IMR-90 (cell line): ENCODE data around the gene PKD1L1. TPM values are rescaled to one million over a fixed set of nuclear protein-coding genes. Genes with fewer than 3 reads are reported as not detected.

ENCODE experiments used
- ATAC-seq: fragments of 200-7000 bp; cut with Tn5 transposase; 2 replicates; pipeline ENCODE4 v1.9.1; 2020; ENCODE audit warnings: low read depth, mild to moderate bottlenecking, moderate library complexity
- BruUV-seq: library from RNA; stranded (reverse); fragments of 400-500 nt; replicated peaks from 2 replicates; lab custom pipeline; 2021; lab: Mats Ljungman, UMichigan
- CTCF ChIA-PET: fragments of 300-600 bp; formaldehyde crosslinking; extraction: SDS; loops from one replicate; lab custom pipeline; 2021; ENCODE audit warnings: antibody characterized with exemption; lab: Yijun Ruan, JAX
- POLR2A ChIA-PET: fragments of 300-600 bp; sonication (Branson Sonifier 250); formaldehyde crosslinking; loops from one replicate; lab custom pipeline; 2022; ENCODE audit warnings: antibody characterized with exemption; ENCODE audit not compliant: unreplicated experiment; lab: Charles Lee
- DNase-seq: peaks from one replicate; pipeline ENCODE4 v3.0.0; 2013
- H2AFZ ChIP-seq: replicated peaks from 2 replicates; pipeline ENCODE3; 2013; ENCODE audit warnings: low read length, mild to moderate bottlenecking; ENCODE audit not compliant: poor library complexity
- H2AK5ac ChIP-seq: 2 replicates; pipeline ENCODE4 v1.6.1; 2013; ENCODE audit warnings: low read depth, low read length, inconsistent platforms
- H2AK9ac ChIP-seq: replicated peaks from 2 replicates; pipeline ENCODE3; 2013; ENCODE audit warnings: mild to moderate bottlenecking, low read depth, low read length, moderate library complexity; ENCODE audit not compliant: poor library complexity
- H2BK120ac ChIP-seq: 2 replicates; pipeline ENCODE4 v1.6.1; 2013; ENCODE audit warnings: low read depth, low read length, inconsistent platforms
- H2BK15ac ChIP-seq: 3 replicates; pipeline ENCODE4 v1.6.1; 2013; ENCODE audit warnings: low read depth, low read length, inconsistent platforms
- H2BK20ac ChIP-seq: 2 replicates; pipeline ENCODE4 v1.6.1; 2013; ENCODE audit warnings: low read depth, mild to moderate bottlenecking, inconsistent platforms, low read length, moderate library complexity
- H2BK5ac ChIP-seq: 2 replicates; pipeline ENCODE4 v1.6.1; 2013; ENCODE audit warnings: mild to moderate bottlenecking, low read depth, low read length, inconsistent platforms; ENCODE audit not compliant: poor library complexity, severe bottlenecking
- H3K14ac ChIP-seq: replicated peaks from 2 replicates; pipeline ENCODE4 v1.6.1; 2013; ENCODE audit warnings: low read depth, low read length, inconsistent platforms
- H3K18ac ChIP-seq: 2 replicates; pipeline ENCODE4 v1.6.1; 2013; ENCODE audit warnings: low read depth, low read length, control low read depth
- H3K23ac ChIP-seq: 2 replicates; pipeline ENCODE4 v1.6.1; 2013; ENCODE audit warnings: low read depth, low read length, inconsistent platforms
- H3K27ac ChIP-seq: 2 replicates; pipeline ENCODE4 v1.5.1; 2013; ENCODE audit warnings: mild to moderate bottlenecking, control low read depth, low read length; ENCODE audit not compliant: insufficient read depth
- H3K27me3 ChIP-seq: 2 replicates; pipeline ENCODE4 v1.6.1; 2013; ENCODE audit warnings: low read length; ENCODE audit not compliant: control insufficient read depth, insufficient read depth
- H3K36me3 ChIP-seq: 2 replicates; pipeline ENCODE4 v1.6.1; 2013; ENCODE audit warnings: low read length, mixed read lengths; ENCODE audit not compliant: control insufficient read depth, insufficient read depth
- H3K4ac ChIP-seq: 2 replicates; pipeline ENCODE4 v1.6.1; 2013; ENCODE audit warnings: low read depth, low read length, inconsistent platforms
- H3K4me1 ChIP-seq: 2 replicates; pipeline ENCODE4 v1.6.1; 2013; ENCODE audit warnings: low read length, mixed read lengths; ENCODE audit not compliant: control insufficient read depth, insufficient read depth
- H3K4me2 ChIP-seq: 2 replicates; pipeline ENCODE4 v1.6.1; 2013; ENCODE audit warnings: low read depth, mild to moderate bottlenecking, control low read depth, low read length, moderate library complexity
- H3K4me3 ChIP-seq: 2 replicates; pipeline ENCODE4 v1.5.1; 2013; ENCODE audit warnings: low read depth, mild to moderate bottlenecking, control low read depth, low read length, moderate library complexity; ENCODE audit not compliant: insufficient read depth
- H3K56ac ChIP-seq: 2 replicates; pipeline ENCODE4 v1.6.1; 2013; ENCODE audit warnings: low read length, inconsistent platforms; ENCODE audit not compliant: insufficient read depth; ENCODE audit errors: extremely low read depth
- H3K79me1 ChIP-seq, 2 experiments: 2 replicates each; pipeline ENCODE4 v1.6.1; 2013; ENCODE audit warnings: low read length in 2 of 2, inconsistent platforms in 1 of 2, low read depth in 1 of 2
- H3K9ac ChIP-seq: 2 replicates; pipeline ENCODE4 v1.6.1; 2013; ENCODE audit warnings: low read depth, low read length, control low read depth
- H3K9me1 ChIP-seq: 2 replicates; pipeline ENCODE4 v1.6.1; 2013; ENCODE audit warnings: low read length, inconsistent platforms; ENCODE audit not compliant: insufficient read depth
- H3K9me3 ChIP-seq: 2 replicates; pipeline ENCODE4 v1.6.1; 2013; ENCODE audit warnings: low read length; ENCODE audit not compliant: control insufficient read depth, insufficient read depth
- H4K20me1 ChIP-seq: 2 replicates; pipeline ENCODE4 v1.6.1; 2013; ENCODE audit warnings: low read length, inconsistent platforms; ENCODE audit not compliant: insufficient read depth
- H4K5ac ChIP-seq: 2 replicates; pipeline ENCODE4 v1.6.1; 2013; ENCODE audit warnings: mild to moderate bottlenecking, low read depth, low read length, control low read depth
- H4K8ac ChIP-seq, 2 experiments: 2 replicates each; pipeline ENCODE4 v1.6.1; 2013; ENCODE audit warnings: low read depth in 2 of 2, low read length in 2 of 2, control low read depth in 1 of 2, inconsistent platforms in 1 of 2
- H4K91ac ChIP-seq: 2 replicates; pipeline ENCODE4 v1.6.1; 2013; ENCODE audit warnings: low read depth, low read length, inconsistent platforms; ENCODE audit not compliant: insufficient read depth
- MXI1 ChIP-seq: IDR thresholded peaks from 2 replicates; pipeline ENCODE4 v1.6.1; 2012; ENCODE audit warnings: low read depth, mild to moderate bottlenecking, low read length, moderate library complexity, borderline replicate concordance
- WGBS, 2 experiments: methylation state at CpG; one replicate each; pipeline versions ENCODE4 v1.1.5 to v1.1.7; 2013; ENCODE audit warnings: missing lambda C conversion rate in 2 of 2; ENCODE audit not compliant: insufficient read length in 1 of 2; ENCODE audit errors: extremely low coverage in 2 of 2; 5-methylcytosine and 5-hydroxymethylcytosine counted together
- dilution Hi-C: fragments of 300-500 bp; cut with HindIII; formaldehyde crosslinking; loops from one replicate; pipeline ENCODE4 v1.14.3; 2018; ENCODE audit warnings: low sequenced_read_pairs; ENCODE audit not compliant: unreplicated experiment
- in situ Hi-C: fragments of 300-500 bp; cut with MboI; formaldehyde crosslinking; loops from 3 replicates; pipeline ENCODE4 v1.14.3; 2019; ENCODE audit warnings: low sequenced_read_pairs, inconsistent platforms, mixed read lengths
- intact Hi-C: fragments of 100-400 bp; cut with micrococcal nuclease; formaldehyde crosslinking; loops from 2 replicates; pipeline ENCODE4 v1.10.0; 2022
- polyA plus RNA-seq, 3 experiments: library from polyadenylated mRNA; depleted of rRNA; stranded (reverse); fragments of >200 nt; gene quantifications; 2 replicates each; pipeline ENCODE4 v1.2.3, GENCODE V29; 2012; ENCODE audit warnings: low replicate concordance in 1 of 3
- total RNA-seq: library from RNA; depleted of rRNA; stranded (reverse); fragments of >200 nt; gene quantifications from 2 replicates; pipeline ENCODE4 v1.2.3, GENCODE V29; 2012

Gene PKD1L1
- total and polyA plus RNA-seq, 2 of the 4 experiments (the other 2 are of a cell fraction), result under 0.01 to 0.15 TPM

- no peaks in the 10 kb centered on the region for H3K9me1 ChIP-seq
- H3K27me3 ChIP-seq, result peaks cover 2% of the 10 kb centered on the region; the same call in 1 of the 2 replicates
- intact Hi-C loops (loop anchor here (1.0 kb wide), 1 partner anchor 110 kb away; no protein-coding TSS in a partner anchor), dilution Hi-C loops (loop anchor here (25.0 kb wide), 1 partner anchor 134 kb away; no protein-coding TSS in a partner anchor), in situ Hi-C loops (no loop called here)
- peak overlapping the region; percentile 95 for H3K27ac ChIP-seq
- H3K14ac ChIP-seq, result peak overlapping the region; percentile 97
- peak overlapping the region; percentile 86 for H3K4ac ChIP-seq
- BruUV-seq, result no TSS peak
- peaks cover 3% of the 10 kb centered on the region for H3K4me1 ChIP-seq
- peak overlapping the region; percentile 84 for H3K4me3 ChIP-seq
- ChIA-PET POLR2A (no interaction called here), CTCF (interaction anchor here (0.9 kb wide), 1 partner anchor 9 kb away, joined by 4 read pairs; no protein-coding TSS in a partner anchor)
- peak overlapping the region; percentile 42; the same call in 1 of the 2 replicates for H2BK120ac ChIP-seq
- peak overlapping the region; percentile 87 for H3K56ac ChIP-seq
- H2AK9ac ChIP-seq, result peak overlapping the region; percentile 33
- peaks cover 28% of the 10 kb centered on the region for H3K36me3 ChIP-seq
- peak overlapping the region; percentile 93 for H3K23ac ChIP-seq
- H2BK15ac ChIP-seq, result 0 out of 3 replicates have a peak overlapping the region, but pooled peaks have one; percentile 19
- H3K79me1 ChIP-seq, result peaks cover 21 to 33% of the 10 kb centered on the region in 2 experiments
- H4K8ac ChIP-seq, result peak overlapping the region; percentile 87 to 95
- peak overlapping the region; percentile 91 for H3K4me2 ChIP-seq
- H4K5ac ChIP-seq, result peak overlapping the region; percentile 91
- TF ChIP-seq MXI1, result no peak
- no peaks in the 10 kb centered on the region for H3K9me3 ChIP-seq
- ATAC-seq (no peak), DNase-seq (no peak)
- peak overlapping the region; percentile 93 for H3K9ac ChIP-seq
- H4K91ac ChIP-seq, result peak overlapping the region; percentile 70
- peak overlapping the region; percentile 81 for H2AFZ ChIP-seq
- peak overlapping the region; percentile 67 for H2AK5ac ChIP-seq
- H3K18ac ChIP-seq, result peak overlapping the region; percentile 59; the same call in 1 of the 2 replicates
- H4K20me1 ChIP-seq, result no peaks in the 10 kb centered on the region
- H2BK20ac ChIP-seq, result no peak overlapping the region
- peak overlapping the region; percentile 74 for H2BK5ac ChIP-seq
- 0% methylated on average over 2 of the region's 4 CpGs; no CpG with 5 or more reads in 1 of the 2 experiments for WGBS, 2 experiments
These were observed 30.5 kb upstream of the PKD1L1 start for GRCh38 chr7:47978790-47979144.
